ENCODE data around the gene ZNF737.

DNA sequence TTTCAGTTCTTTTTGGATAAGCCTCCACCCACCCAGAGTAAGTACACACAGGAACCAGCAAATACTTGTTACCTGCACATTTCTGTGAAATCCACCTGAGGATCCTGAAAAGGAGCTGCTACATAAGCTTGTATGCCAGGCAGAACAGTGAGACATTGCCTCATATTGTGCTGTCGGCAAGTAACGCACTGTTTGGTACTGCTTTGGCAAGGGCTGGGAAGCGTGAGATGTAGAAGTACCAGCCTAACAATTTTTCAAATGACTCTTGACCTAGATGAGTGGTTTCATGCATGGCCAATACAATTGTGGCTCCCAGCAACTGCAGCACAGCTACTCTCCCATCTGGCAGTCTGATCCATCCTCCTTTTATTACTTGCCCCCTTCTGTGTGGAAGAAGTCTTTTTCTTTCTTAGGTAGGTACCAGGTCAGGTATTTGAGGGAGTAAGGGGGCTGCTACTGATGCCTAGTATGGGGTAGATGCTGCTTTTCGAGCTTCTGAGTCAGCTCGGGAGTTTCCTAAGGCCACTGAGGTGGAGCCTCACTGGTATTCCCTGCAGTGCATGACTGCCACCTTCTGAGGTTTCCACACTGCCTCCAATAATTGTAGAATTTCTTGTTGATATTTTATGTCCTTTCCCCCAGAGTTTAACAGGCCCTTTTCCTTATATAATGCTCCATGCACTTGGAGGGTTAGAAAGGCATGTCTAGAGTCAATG is 52.2 kb downstream of the ZNF737 start:
- no peak for TF ChIP-seq POU6F1 (CRISPR knock-in tag; IDR thresholded peaks at IDR 0.05; ENCODE audit: borderline replicate concordance, low read depth)
- TF ChIP-seq RARB (CRISPR knock-in tag; IDR thresholded peaks at IDR 0.05), result no peak
- no peak for TF ChIP-seq ZNF565 (CRISPR knock-in tag; conservative IDR thresholded peaks at IDR 0.05; ENCODE audit: low read depth)
- no peak for TF ChIP-seq ZNF8 (CRISPR knock-in tag; IDR thresholded peaks at IDR 0.05)

Data from SK-N-SH treated with all-trans-retinoic acid at 6 μM for 48 hours (cell line).